ENCODE data around the gene DNAJC25. TPM values are rescaled to one million over a fixed set of nuclear protein-coding genes. Genes with fewer than 3 reads are reported as not detected.
"Not testable (repeated sequence)": the region's sequence is repeated elsewhere in the genome, so short reads cannot be mapped to it uniquely, and the experiment has no call there.

DNAJC25 gene
- total and polyA plus RNA-seq, 3 donors from 2014 or later, result 10.0 to 15.9 (median 15.7) TPM

- 82 to 92% methylated on average over 1 of the region's 1 CpG for WGBS, 2 donors
- intact Hi-C loops (cut with DNase I; ENCODE audit: low total_unique reads), result no loop called here
- Histone ChIP-seq H3K9me3 (no peaks in the 10 kb centered on the region), H3K4me3 (no peak overlapping the region), H3K36me3 (ENCODE audit: low read depth, missing control alignments) (no peaks in the 10 kb centered on the region), H3K27ac (no peak overlapping the region), H3K4me1 (peaks cover 3% of the 10 kb centered on the region), H3K27me3 (no peaks in the 10 kb centered on the region)
- no peak for DNase-seq
- no peak for TF ChIP-seq POLR2A (IDR thresholded peaks at IDR 0.05)
- TF ChIP-seq CTCF (IDR thresholded peaks at IDR 0.05), result no peak
Observed at GRCh38 chr9:111668026-111668573, 37.0 kb downstream of the DNAJC25 start.

GRCh38 chr9:111668601-111669000 lies 37.5 kb downstream of the DNAJC25 start:
- H3K27me3 ChIP-seq; H3K4me3 ChIP-seq; intact Hi-C loops (cut with DNase I; ENCODE audit: low total_unique reads); H3K36me3 ChIP-seq (ENCODE audit: low read depth, missing control alignments); DNase-seq; H3K9me3 ChIP-seq; H3K4me1 ChIP-seq; H3K27ac ChIP-seq: not testable (repeated sequence)
- WGBS, 2 donors, result 96 to 98% methylated on average over 8 to 11 of the region's 11 CpGs

GRCh38 chr9:111674319-111674718 lies 43.2 kb downstream of the DNAJC25 start:
- Histone ChIP-seq H3K27ac (no peak overlapping the region), H3K36me3 (ENCODE audit: low read depth, missing control alignments) (no peaks in the 10 kb centered on the region), H3K4me1 (no peaks in the 10 kb centered on the region), H3K4me3 (no peak overlapping the region), H3K9me3 (no peaks in the 10 kb centered on the region), H3K27me3 (no peaks in the 10 kb centered on the region)
- DNase-seq, result no peak
- intact Hi-C loops (cut with DNase I; ENCODE audit: low total_unique reads), result no loop called here
- no peak for TF ChIP-seq POLR2A (IDR thresholded peaks at IDR 0.05)
- no peak for TF ChIP-seq CTCF (IDR thresholded peaks at IDR 0.05)
- WGBS, 2 donors, result 92 to 100% methylated on average over 2 of the region's 2 CpGs

GRCh38 chr9:111676116-111676515 lies 45.0 kb downstream of the DNAJC25 start:
- Histone ChIP-seq H3K4me3 (no peak overlapping the region), H3K27ac (no peak overlapping the region), H3K36me3 (ENCODE audit: low read depth, missing control alignments) (no peaks in the 10 kb centered on the region), H3K4me1 (no peaks in the 10 kb centered on the region), H3K9me3 (no peaks in the 10 kb centered on the region), H3K27me3 (no peaks in the 10 kb centered on the region)
- 96 to 99% methylated on average over 3 of the region's 3 CpGs for WGBS, 2 donors
- intact Hi-C loops (cut with DNase I; ENCODE audit: low total_unique reads), result no loop called here
- no peak for TF ChIP-seq POLR2A (IDR thresholded peaks at IDR 0.05)
- no peak for TF ChIP-seq CTCF (IDR thresholded peaks at IDR 0.05)
- DNase-seq, result no peak

GRCh38 chr9:111678293-111678692 lies 47.2 kb downstream of the DNAJC25 start:
- DNase-seq, result no peak
- TF ChIP-seq POLR2A (IDR thresholded peaks at IDR 0.05), result no peak
- TF ChIP-seq CTCF (IDR thresholded peaks at IDR 0.05), result no peak
- Histone ChIP-seq H3K27ac (no peak overlapping the region), H3K4me3 (no peak overlapping the region), H3K27me3 (no peaks in the 10 kb centered on the region), H3K36me3 (ENCODE audit: low read depth, missing control alignments) (no peaks in the 10 kb centered on the region), H3K9me3 (no peaks in the 10 kb centered on the region), H3K4me1 (no peaks in the 10 kb centered on the region)
- intact Hi-C loops (cut with DNase I; ENCODE audit: low total_unique reads), result no loop called here
- 95 to 96% methylated on average over 5 of the region's 5 CpGs for WGBS, 2 donors
